Tibial artery (tissue), 4 donors: Measurements from ENCODE around the gene ZSCAN5B.
"Not testable (repeated sequence)": the region's sequence is repeated elsewhere in the genome, so short reads cannot be mapped to it uniquely, and the experiment has no call there.

ENCODE experiments used
- DNase-seq, 2 donors: peaks; one replicate each; pipeline ENCODE4 v3.0.0-alpha.2; 2019
- H3K27ac ChIP-seq, 2 donors: fragments of 200-600 bp; sonication (generic) in 1 of 2; 1 replicate in 1 of 2; 2 replicates in 1 of 2; pipeline ENCODE4 v1.5.1; 2018 to 2019; ENCODE audit warnings: mild to moderate bottlenecking in 1 of 2
- H3K27me3 ChIP-seq, 2 donors: fragments of 200-600 bp; sonication (generic) in 1 of 2; one replicate each; pipeline versions ENCODE4 v1.5.1 to v1.6.0; 2016 to 2019
- H3K36me3 ChIP-seq, 3 donors: fragments of 200-600 bp; sonication (generic) in 2 of 3; one replicate each; pipeline ENCODE4 v1.5.1; 2016 to 2019; ENCODE audit warnings: mild to moderate bottlenecking in 2 of 3
- H3K4me1 ChIP-seq, 4 donors: fragments of 200-600 bp; sonication (generic) in 2 of 4; 1 replicate in 3 of 4; 2 replicates in 1 of 4; pipeline ENCODE4 v1.5.1; 2016 to 2019
- H3K4me3 ChIP-seq, 2 donors: fragments of 200-600 bp; sonication (generic) in 1 of 2; 1 replicate in 1 of 2; 2 replicates in 1 of 2; pipeline ENCODE4 v1.5.1; 2018 to 2019; ENCODE audit warnings: mild to moderate bottlenecking in 2 of 2
- H3K9me3 ChIP-seq, 3 donors: fragments of 200-600 bp; sonication (generic) in 1 of 3; one replicate each; pipeline ENCODE4 v1.5.1; 2016 to 2019
- intact Hi-C: fragments of 100-400 bp; cut with DNase I; formaldehyde crosslinking; loops from one replicate; pipeline ENCODE4 v1.15.0; 2023; ENCODE audit warnings: low total_unique reads
- TF ChIP-seq, protein P1 (sequence below), 2 experiments: fragments of 200-600 bp in 1 of 2; fragments of 450-650 bp in 1 of 2; IDR thresholded peaks; one replicate each; pipeline ENCODE4 v1.5.1; 2017 to 2019; ENCODE audit warnings: antibody characterized with exemption in 2 of 2, mild to moderate bottlenecking in 1 of 2, moderate library complexity in 1 of 2

Gene ZSCAN5B

DNA sequence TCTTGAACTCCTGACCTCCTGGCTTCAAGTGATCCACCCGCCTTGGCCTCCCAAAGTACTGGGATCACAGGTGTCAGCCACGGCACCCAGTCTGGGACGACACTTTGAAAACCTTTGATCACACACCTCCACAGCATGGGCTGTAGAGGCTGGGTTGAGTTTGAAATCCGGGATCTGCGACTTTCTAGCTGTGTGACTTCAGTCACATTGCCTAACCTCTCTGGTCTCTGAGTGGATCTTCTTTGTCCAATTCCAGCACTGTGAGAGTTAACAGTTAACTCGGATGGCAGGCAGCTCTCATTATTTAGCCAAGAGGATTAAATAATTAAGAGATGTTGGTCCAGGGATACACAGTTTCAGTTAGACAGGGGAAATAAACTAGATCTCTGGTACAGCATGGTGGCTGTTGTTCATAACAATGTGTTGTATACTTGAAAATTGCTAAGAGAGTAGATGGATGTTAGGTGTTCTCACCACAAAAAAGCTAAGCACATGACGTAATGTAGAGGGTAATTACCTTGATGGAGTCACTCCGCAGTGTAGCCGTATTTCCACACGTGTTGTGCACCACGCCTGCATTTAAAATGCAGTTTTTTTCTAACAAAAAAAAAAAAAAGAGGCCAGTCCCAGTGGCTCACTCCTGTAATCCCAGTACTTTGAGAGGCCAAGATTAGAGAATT is 19.9 kb downstream of the ZSCAN5B start:
- H3K27ac ChIP-seq, result no peak overlapping the region
- TF ChIP-seq, protein P1, sequence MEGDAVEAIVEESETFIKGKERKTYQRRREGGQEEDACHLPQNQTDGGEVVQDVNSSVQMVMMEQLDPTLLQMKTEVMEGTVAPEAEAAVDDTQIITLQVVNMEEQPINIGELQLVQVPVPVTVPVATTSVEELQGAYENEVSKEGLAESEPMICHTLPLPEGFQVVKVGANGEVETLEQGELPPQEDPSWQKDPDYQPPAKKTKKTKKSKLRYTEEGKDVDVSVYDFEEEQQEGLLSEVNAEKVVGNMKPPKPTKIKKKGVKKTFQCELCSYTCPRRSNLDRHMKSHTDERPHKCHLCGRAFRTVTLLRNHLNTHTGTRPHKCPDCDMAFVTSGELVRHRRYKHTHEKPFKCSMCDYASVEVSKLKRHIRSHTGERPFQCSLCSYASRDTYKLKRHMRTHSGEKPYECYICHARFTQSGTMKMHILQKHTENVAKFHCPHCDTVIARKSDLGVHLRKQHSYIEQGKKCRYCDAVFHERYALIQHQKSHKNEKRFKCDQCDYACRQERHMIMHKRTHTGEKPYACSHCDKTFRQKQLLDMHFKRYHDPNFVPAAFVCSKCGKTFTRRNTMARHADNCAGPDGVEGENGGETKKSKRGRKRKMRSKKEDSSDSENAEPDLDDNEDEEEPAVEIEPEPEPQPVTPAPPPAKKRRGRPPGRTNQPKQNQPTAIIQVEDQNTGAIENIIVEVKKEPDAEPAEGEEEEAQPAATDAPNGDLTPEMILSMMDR (IDR thresholded peaks at IDR 0.05), result no peak
- peaks cover 0 to 31% of the 10 kb centered on the region in 2 donors for H3K27me3 ChIP-seq
- no peaks in the 10 kb centered on the region for H3K36me3 ChIP-seq
- H3K4me1 ChIP-seq, result no peaks in the 10 kb centered on the region
- intact Hi-C loops, result no loop called here
- no peak for DNase-seq
- H3K4me3 ChIP-seq, result no peak overlapping the region
- no peaks in the 10 kb centered on the region for H3K9me3 ChIP-seq

GRCh38 chr19:56176881-56177280 is 20.7 kb downstream of the ZSCAN5B start:
- intact Hi-C loops, result no loop called here
- no peak overlapping the region for H3K4me3 ChIP-seq

DNA sequence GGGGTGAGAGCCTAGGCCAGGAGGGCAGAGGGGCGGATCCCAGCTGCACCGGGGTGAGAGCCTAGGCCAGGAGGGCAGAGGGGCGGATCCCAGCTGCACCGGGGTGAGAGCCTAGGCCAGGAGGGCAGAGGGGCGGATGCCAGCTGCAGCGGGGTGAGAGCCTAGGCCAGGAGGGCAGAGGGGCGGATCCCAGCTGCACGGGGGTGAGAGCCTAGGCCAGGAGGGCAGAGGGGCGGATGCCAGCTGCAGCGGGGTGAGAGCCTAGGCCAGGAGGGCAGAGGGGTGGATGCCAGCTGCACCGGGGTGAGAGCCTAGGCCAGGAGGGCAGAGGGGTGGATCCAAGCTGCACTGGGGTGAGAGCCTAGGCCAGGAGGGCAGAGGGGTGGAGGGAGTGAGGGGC is 21.3 kb downstream of the ZSCAN5B start:
- H3K4me3 ChIP-seq, H3K27ac ChIP-seq, H3K4me1 ChIP-seq, H3K36me3 ChIP-seq, DNase-seq, H3K9me3 ChIP-seq, intact Hi-C loops: not testable (repeated sequence)
- peaks cover 0 to 31% of the 10 kb centered on the region in 2 donors for H3K27me3 ChIP-seq

More at GRCh38 chr19:56176881-56177280, 20.7 kb downstream of the ZSCAN5B start:
- TF ChIP-seq, protein P1 (IDR thresholded peaks at IDR 0.05), result no peak
- DNase-seq, result no peak
- Histone ChIP-seq H3K27ac (no peak overlapping the region), H3K27me3 (peaks cover 0 to 31% of the 10 kb centered on the region in 2 donors), H3K36me3 (no peaks in the 10 kb centered on the region), H3K4me1 (no peaks in the 10 kb centered on the region), H3K9me3 (no peaks in the 10 kb centered on the region)

DNA sequence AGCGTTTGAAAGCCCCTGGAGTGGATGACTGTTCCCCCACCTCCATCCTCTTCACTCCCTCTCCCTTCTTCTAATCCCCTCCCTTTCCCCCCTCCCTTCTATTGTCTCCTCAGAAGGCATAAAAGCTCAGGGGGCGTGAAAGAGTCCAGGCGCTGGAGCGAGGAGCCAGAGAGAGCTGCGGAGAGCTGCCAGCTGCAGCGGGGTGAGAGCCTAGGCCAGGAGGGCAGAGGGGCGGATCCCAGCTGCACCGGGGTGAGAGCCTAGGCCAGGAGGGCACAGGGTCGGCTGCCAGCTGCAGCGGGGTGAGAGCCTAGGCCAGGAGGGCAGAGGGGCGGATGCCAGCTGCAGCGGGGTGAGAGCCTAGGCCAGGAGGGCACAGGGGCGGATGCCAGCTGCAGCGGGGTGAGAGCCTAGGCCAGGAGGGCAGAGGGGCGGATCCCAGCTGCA is 21.7 kb downstream of the ZSCAN5B start, which contains the start of gene GALP:
TSS of gene GALP (plus strand) at position 148 of the 447 bp plus-strand sequence. CDS start 1,101 bp downstream, outside the sequence.
- DNase-seq, H3K36me3 ChIP-seq, H3K4me1 ChIP-seq, H3K9me3 ChIP-seq, H3K4me3 ChIP-seq, intact Hi-C loops, H3K27ac ChIP-seq: not testable (repeated sequence)
- peaks cover 0 to 31% of the 10 kb centered on the region in 2 donors for H3K27me3 ChIP-seq

DNA sequence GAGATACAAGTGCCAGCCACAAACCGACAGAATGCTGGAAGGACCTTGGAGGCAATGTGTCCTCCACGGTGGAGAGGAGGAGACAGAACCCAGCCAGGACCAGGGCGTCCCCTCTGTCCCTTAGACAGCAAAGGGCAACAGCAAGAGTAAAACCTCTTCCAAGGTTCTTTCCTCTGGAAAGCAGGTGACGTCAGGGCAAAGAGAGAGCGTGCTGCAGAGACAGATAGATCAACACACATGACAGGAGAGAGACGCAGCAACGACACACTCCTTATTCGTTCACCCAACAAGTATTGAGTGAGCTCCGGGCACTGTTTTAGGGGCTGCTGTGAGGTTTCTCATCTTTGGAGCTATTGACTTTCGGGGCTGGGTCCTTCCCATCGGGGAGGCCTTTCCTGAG is 23.0 kb downstream of the ZSCAN5B start:
- Histone ChIP-seq H3K4me3 (no peak overlapping the region), H3K4me1 (no peaks in the 10 kb centered on the region), H3K36me3 (no peaks in the 10 kb centered on the region), H3K27ac (no peak overlapping the region), H3K27me3 (peaks cover 0 to 31% of the 10 kb centered on the region in 2 donors), H3K9me3 (no peaks in the 10 kb centered on the region)
- TF ChIP-seq, protein P1 (IDR thresholded peaks at IDR 0.05), result no peak
- intact Hi-C loops, result loop anchor here (5.0 kb wide), 1 partner anchor 92 kb away; no protein-coding TSS in a partner anchor
- no peak for DNase-seq

DNA sequence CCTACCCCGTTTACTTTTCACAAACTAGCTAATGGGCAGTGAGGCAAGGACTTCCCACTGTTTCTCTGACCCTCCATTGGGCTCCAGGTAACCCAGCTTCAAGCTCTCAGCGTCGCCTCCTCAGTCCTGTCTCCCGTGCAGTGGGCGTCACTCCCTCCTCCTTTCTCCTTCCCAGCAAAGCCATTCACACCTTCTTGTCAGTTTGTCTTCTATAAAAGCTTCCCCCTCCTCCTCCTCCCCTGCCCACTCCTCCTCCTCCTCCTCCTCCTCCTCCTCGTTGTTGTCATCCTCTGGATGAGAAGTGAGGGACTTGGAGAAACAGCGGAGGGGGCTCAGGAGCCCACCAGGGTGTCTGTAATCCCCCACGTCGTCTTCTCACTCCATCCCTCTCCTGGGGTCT is 23.5 kb downstream of the ZSCAN5B start:
- peaks cover 0 to 31% of the 10 kb centered on the region in 2 donors for H3K27me3 ChIP-seq
- intact Hi-C loops, result loop anchor here (5.0 kb wide), 1 partner anchor 92 kb away; no protein-coding TSS in a partner anchor
- no peak overlapping the region for H3K27ac ChIP-seq
- H3K9me3 ChIP-seq, result no peaks in the 10 kb centered on the region
- no peaks in the 10 kb centered on the region for H3K4me1 ChIP-seq
- TF ChIP-seq, protein P1 (IDR thresholded peaks at IDR 0.05), result no peak
- no peaks in the 10 kb centered on the region for H3K36me3 ChIP-seq
- H3K4me3 ChIP-seq, result no peak overlapping the region
- DNase-seq, result no peak
